Adrenal gland (tissue), 12 donors: ENCODE measurements around the gene ARG2. TPM values are rescaled to one million over a fixed set of nuclear protein-coding genes. Genes with fewer than 3 reads are reported as not detected.

Experiments
- DNase-seq, 7 donors: peaks; one replicate each; pipeline ENCODE4 v3.0.0-alpha.2; 2019 to 2020
- H3K27ac ChIP-seq, 5 donors: fragments of 200-600 bp; sonication (generic) in 4 of 5; 1 replicate in 3 of 5; 2 replicates in 2 of 5; pipeline versions ENCODE4 v1.5.1 to v1.8.0; 2016 to 2020; ENCODE audit warnings: mild to moderate bottlenecking in 1 of 5
- H3K27me3 ChIP-seq: fragments of 200-600 bp; 2 replicates; pipeline ENCODE4 v1.8.0; 2021
- H3K36me3 ChIP-seq, 2 donors: fragments of 200-600 bp; replicated peaks in 1 of 2; 1 replicate in 1 of 2; 2 replicates in 1 of 2; pipeline versions ENCODE4 v1.5.1 to v1.8.0; 2018 to 2022
- H3K4me1 ChIP-seq, 2 donors: fragments of 200-600 bp; replicated peaks in 1 of 2; 1 replicate in 1 of 2; 2 replicates in 1 of 2; pipeline versions ENCODE4 v1.5.1 to v1.8.0; 2018 to 2021
- H3K4me3 ChIP-seq, 4 donors: fragments of 200-600 bp; sonication (generic) in 3 of 4; one replicate each; pipeline ENCODE4 v1.5.1; 2016 to 2018
- H3K9me3 ChIP-seq, 3 donors: fragments of 200-600 bp; sonication (generic) in 1 of 3; replicated peaks in 1 of 3; 1 replicate in 2 of 3; 2 replicates in 1 of 3; pipeline versions ENCODE4 v1.5.1 to v1.8.0; 2016 to 2021
- POLR2A ChIP-seq, 2 donors: fragments of 450-650 bp; IDR thresholded peaks; one replicate each; pipeline ENCODE4 v1.6.1; 2017; ENCODE audit warnings: antibody characterized with exemption in 2 of 2, mild to moderate bottlenecking in 2 of 2, moderate library complexity in 1 of 2
- WGBS, 4 donors: extraction: QIAGEN DNeasy Blood & Tissue Kit in 2 of 4; methylation state at CpG; one replicate each; pipeline versions ENCODE4 v1.1.5 to v1.1.7; 2013 to 2017; 5-methylcytosine and 5-hydroxymethylcytosine counted together
- intact Hi-C, 2 donors: fragments of 100-400 bp; cut with DNase I; formaldehyde crosslinking; loops; one replicate each; pipeline versions ENCODE4 v1.14.1 to v1.15.0; 2022 to 2023
- polyA plus RNA-seq, 3 donors: library from polyadenylated mRNA; stranded (reverse); fragments of 200-250 nt in 2 of 3; fragments of 350-450 nt in 1 of 3; fragmentation: Illumina TruSeq in 1 of 3; extraction: RNeasy Lipid Tissue Mini Kit (QIAGEN cat#74804) in 1 of 3; gene quantifications; one replicate each; pipeline ENCODE4 v1.2.3, GENCODE V29; 2013 to 2014
- total RNA-seq, 9 donors: library from RNA; depleted of rRNA in 4 of 9; stranded (reverse); fragments of >200 nt in 4 of 9; fragments of 120-200 nt in 1 of 9; fragmentation: NEBNext Ultra II Directional in 1 of 9; extraction: Animal tissue kit (Norgen Biotek cat#: 25700) in 1 of 9; gene quantifications; one replicate each; pipeline versions ENCODE4 v1.1.0 to v1.2.4, GENCODE V29; 2013 to 2023
- TF ChIP-seq, protein P1 (sequence below), 6 experiments: fragments of 450-650 bp in 4 of 6; fragments of 200-600 bp in 2 of 6; sonication (generic) in 1 of 6; IDR thresholded peaks; 1 replicate in 5 of 6; 2 replicates in 1 of 6; pipeline versions ENCODE4 v1.5.1 to v1.8.0; 2016 to 2021; ENCODE audit warnings: antibody characterized with exemption in 6 of 6, mild to moderate bottlenecking in 2 of 6, moderate library complexity in 1 of 6
- donor health status: healthy with polysubstance abuse.
- donor health status: Bipolar disorder and iron deficiency.
- donor health status: DM: yes; HTN: yes; CAD: no.
- donor health status: DM: no; HTN: no; CAD: no.
- donor health status: DM: no; HTN: no; CAD: no.
- donor health status: DM: yes; HTN: yes; CAD: no.

Gene ARG2
- total and polyA plus RNA-seq, 12 donors, result 2.5 to 45.4 (median 4.5) TPM

- no peak for TF ChIP-seq POLR2A (IDR thresholded peaks at IDR 0.05)
- TF ChIP-seq, protein P1, sequence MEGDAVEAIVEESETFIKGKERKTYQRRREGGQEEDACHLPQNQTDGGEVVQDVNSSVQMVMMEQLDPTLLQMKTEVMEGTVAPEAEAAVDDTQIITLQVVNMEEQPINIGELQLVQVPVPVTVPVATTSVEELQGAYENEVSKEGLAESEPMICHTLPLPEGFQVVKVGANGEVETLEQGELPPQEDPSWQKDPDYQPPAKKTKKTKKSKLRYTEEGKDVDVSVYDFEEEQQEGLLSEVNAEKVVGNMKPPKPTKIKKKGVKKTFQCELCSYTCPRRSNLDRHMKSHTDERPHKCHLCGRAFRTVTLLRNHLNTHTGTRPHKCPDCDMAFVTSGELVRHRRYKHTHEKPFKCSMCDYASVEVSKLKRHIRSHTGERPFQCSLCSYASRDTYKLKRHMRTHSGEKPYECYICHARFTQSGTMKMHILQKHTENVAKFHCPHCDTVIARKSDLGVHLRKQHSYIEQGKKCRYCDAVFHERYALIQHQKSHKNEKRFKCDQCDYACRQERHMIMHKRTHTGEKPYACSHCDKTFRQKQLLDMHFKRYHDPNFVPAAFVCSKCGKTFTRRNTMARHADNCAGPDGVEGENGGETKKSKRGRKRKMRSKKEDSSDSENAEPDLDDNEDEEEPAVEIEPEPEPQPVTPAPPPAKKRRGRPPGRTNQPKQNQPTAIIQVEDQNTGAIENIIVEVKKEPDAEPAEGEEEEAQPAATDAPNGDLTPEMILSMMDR (IDR thresholded peaks at IDR 0.05), result peak in 3 of 6 experiments; percentile 19 to 36 (median 23)
- Histone ChIP-seq H3K4me1 (peaks cover 16 to 43% of the 10 kb centered on the region in 2 donors), H3K9me3 (no peaks in the 10 kb centered on the region), H3K36me3 (peaks cover 0 to 15% of the 10 kb centered on the region in 2 donors), H3K4me3 (peak overlapping the region; percentile 69 to 92 (median 80)), H3K27ac (peak overlapping the region; percentile 89 to 98 (median 97)), H3K27me3 (no peaks in the 10 kb centered on the region)
- intact Hi-C loops, result loop anchor here in 1 of 2 donors (5.0 kb wide), 1 partner anchor 57 kb away; the partner anchor contains the start of gene ARG2
- 0 to 1% (median 1%) methylated on average over 9 to 25 of the region's 25 CpGs for WGBS, 4 donors
- peak; percentile 68 to 81 (median 77) for DNase-seq
Measured at GRCh38 chr14:67674139-67674479, 54.4 kb downstream of the ARG2 start.

GRCh38 chr14:67674480-67675218, 54.9 kb downstream of the ARG2 start, which contains the start of gene VTI1B:
VTI1B (minus strand) TSS chr14:67674632; CDS start chr14:67674489, 143 bp downstream.
- Histone ChIP-seq H3K9me3 (no peaks in the 10 kb centered on the region), H3K36me3 (peaks cover 0 to 15% of the 10 kb centered on the region in 2 donors), H3K4me3 (peak within 1 kb of the TSS; percentile 69 to 92 (median 80)), H3K4me1 (peaks cover 16 to 43% of the 10 kb centered on the region in 2 donors), H3K27me3 (no peaks in the 10 kb centered on the region), H3K27ac (peak within 1 kb of the TSS; percentile 89 to 98 (median 97))
- WGBS, 4 donors, result 0 to 1% (median 0%) methylated on average over 1 to 87 of the region's 87 CpGs
- peak; percentile 27 to 40 for TF ChIP-seq POLR2A (IDR thresholded peaks at IDR 0.05)
- TF ChIP-seq, protein P1 (IDR thresholded peaks at IDR 0.05), result peak in 1 of 6 experiments; percentile 1
- peak; percentile 70 to 79 (median 77) for DNase-seq
- intact Hi-C loops, result loop anchor here in 1 of 2 donors (5.0 kb wide), 1 partner anchor 57 kb away; the partner anchor contains the start of gene ARG2

- no peaks in the 10 kb centered on the region for H3K27me3 ChIP-seq
- DNase-seq, result no peak
- intact Hi-C loops, result no loop called here
- no peaks in the 10 kb centered on the region for H3K9me3 ChIP-seq
- 26 to 68% (median 35%) methylated on average over 5 to 16 of the region's 16 CpGs for WGBS, 4 donors
- TF ChIP-seq, protein P1 (IDR thresholded peaks at IDR 0.05), result no peak
- TF ChIP-seq POLR2A (IDR thresholded peaks at IDR 0.05), result no peak
- H3K4me3 ChIP-seq, result peak overlapping the region; percentile 69 to 92 (median 80)
- H3K4me1 ChIP-seq, result peaks cover 16 to 43% of the 10 kb centered on the region in 2 donors
- peaks cover 0 to 16% of the 10 kb centered on the region in 2 donors for H3K36me3 ChIP-seq
- peak overlapping the region in 4 of 5 donors; percentile 95 to 98 (median 98) for H3K27ac ChIP-seq
Measured at GRCh38 chr14:67675219-67675582, 55.5 kb downstream of the ARG2 start.

DNA sequence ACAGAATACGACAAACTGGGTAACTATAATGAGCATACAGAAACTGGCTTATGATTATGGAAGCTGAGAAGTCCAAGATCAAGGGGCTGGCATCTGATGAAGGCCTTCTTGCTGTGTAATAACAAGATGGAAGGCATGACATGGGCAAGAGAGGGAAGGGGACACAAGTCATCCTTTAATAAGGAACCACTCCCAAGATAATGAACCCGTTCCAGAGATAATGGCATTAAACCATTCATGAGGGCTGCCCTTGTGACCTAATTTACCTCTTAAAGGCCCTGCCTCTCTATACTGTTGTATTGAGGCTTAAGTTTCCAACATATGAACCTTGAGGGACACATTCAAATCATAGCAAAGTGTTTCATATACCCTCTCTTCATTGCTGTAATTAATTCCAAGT, 59.3 kb downstream of the ARG2 start:
- intact Hi-C loops, result no loop called here
- Histone ChIP-seq H3K27ac (no peak overlapping the region), H3K36me3 (peaks cover 0 to 25% of the 10 kb centered on the region in 2 donors), H3K4me1 (peaks cover 0 to 16% of the 10 kb centered on the region in 2 donors), H3K4me3 (no peak overlapping the region), H3K9me3 (no peaks in the 10 kb centered on the region), H3K27me3 (no peaks in the 10 kb centered on the region)
- TF ChIP-seq POLR2A (IDR thresholded peaks at IDR 0.05), result no peak
- TF ChIP-seq, protein P1 (IDR thresholded peaks at IDR 0.05), result no peak
- 69 to 93% (median 79%) methylated on average over 2 of the region's 2 CpGs for WGBS, 4 donors
- DNase-seq, result no peak
